Ascending aorta (tissue), 2 donors: ENCODE measurements around the gene EIPR1. TPM values are rescaled to one million over a fixed set of nuclear protein-coding genes. Genes with fewer than 3 reads are reported as not detected.

Experiments
- DNase-seq, 2 donors: peaks; one replicate each; pipeline ENCODE4 v3.0.0-alpha.2; 2019; ENCODE audit warnings: low spot score in 2 of 2
- H3K27ac ChIP-seq, 2 donors: fragments of 200-600 bp; sonication (generic); one replicate each; pipeline ENCODE4 v1.5.1; 2016 to 2017; ENCODE audit warnings: mild to moderate bottlenecking in 1 of 2
- H3K27me3 ChIP-seq: fragments of 200-600 bp; sonication (generic); one replicate; pipeline ENCODE4 v1.5.1; 2017
- H3K36me3 ChIP-seq, 2 donors: fragments of 200-600 bp; sonication (generic); one replicate each; pipeline ENCODE4 v1.5.1; 2016
- H3K4me1 ChIP-seq, 2 donors: fragments of 200-600 bp; sonication (generic); one replicate each; pipeline ENCODE4 v1.5.1; 2016 to 2017; ENCODE audit warnings: mild to moderate bottlenecking in 1 of 2
- H3K4me3 ChIP-seq, 2 donors: fragments of 200-600 bp; sonication (generic); one replicate each; pipeline ENCODE4 v1.5.1; 2016 to 2017; ENCODE audit warnings: mild to moderate bottlenecking in 1 of 2
- H3K9me3 ChIP-seq, 2 donors: fragments of 200-600 bp; sonication (generic); one replicate each; pipeline ENCODE4 v1.5.1; 2016
- intact Hi-C: fragments of 100-400 bp; cut with DNase I; formaldehyde crosslinking; loops from one replicate; pipeline ENCODE4 v1.15.1; 2023
- total RNA-seq: library from RNA; depleted of rRNA; stranded (reverse); fragments of >200 nt; gene quantifications from one replicate; pipeline ENCODE4 v1.1.0, GENCODE V29; 2016
- TF ChIP-seq, protein P1 (sequence below), 3 experiments: fragments of 200-600 bp in 2 of 3; fragments of 450-650 bp in 1 of 3; sonication (generic) in 2 of 3; IDR thresholded peaks; one replicate each; pipeline ENCODE4 v1.5.1; 2016 to 2019; ENCODE audit warnings: antibody characterized with exemption in 3 of 3, mild to moderate bottlenecking in 1 of 3, moderate library complexity in 1 of 3

EIPR1 gene
- total RNA-seq, 1 donor from 2014 or later = 14.5 TPM

- DNase-seq = no peak
- TF ChIP-seq, protein P1, sequence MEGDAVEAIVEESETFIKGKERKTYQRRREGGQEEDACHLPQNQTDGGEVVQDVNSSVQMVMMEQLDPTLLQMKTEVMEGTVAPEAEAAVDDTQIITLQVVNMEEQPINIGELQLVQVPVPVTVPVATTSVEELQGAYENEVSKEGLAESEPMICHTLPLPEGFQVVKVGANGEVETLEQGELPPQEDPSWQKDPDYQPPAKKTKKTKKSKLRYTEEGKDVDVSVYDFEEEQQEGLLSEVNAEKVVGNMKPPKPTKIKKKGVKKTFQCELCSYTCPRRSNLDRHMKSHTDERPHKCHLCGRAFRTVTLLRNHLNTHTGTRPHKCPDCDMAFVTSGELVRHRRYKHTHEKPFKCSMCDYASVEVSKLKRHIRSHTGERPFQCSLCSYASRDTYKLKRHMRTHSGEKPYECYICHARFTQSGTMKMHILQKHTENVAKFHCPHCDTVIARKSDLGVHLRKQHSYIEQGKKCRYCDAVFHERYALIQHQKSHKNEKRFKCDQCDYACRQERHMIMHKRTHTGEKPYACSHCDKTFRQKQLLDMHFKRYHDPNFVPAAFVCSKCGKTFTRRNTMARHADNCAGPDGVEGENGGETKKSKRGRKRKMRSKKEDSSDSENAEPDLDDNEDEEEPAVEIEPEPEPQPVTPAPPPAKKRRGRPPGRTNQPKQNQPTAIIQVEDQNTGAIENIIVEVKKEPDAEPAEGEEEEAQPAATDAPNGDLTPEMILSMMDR (IDR thresholded peaks at IDR 0.05) = no peak
- Histone ChIP-seq H3K4me3 (no peak overlapping the region), H3K4me1 (no peaks in the 10 kb centered on the region), H3K9me3 (no peaks in the 10 kb centered on the region), H3K36me3 (peaks cover 4 to 15% of the 10 kb centered on the region in 2 donors), H3K27ac (no peak overlapping the region), H3K27me3 (no peaks in the 10 kb centered on the region)
- intact Hi-C loops = no loop called here
Observed at GRCh38 chr2:3355951-3356569, 21.6 kb downstream of the EIPR1 start.

GRCh38 chr2:3354986-3355385, 22.6 kb downstream of the EIPR1 start:
- TF ChIP-seq, protein P1 (IDR thresholded peaks at IDR 0.05) = no peak
- Histone ChIP-seq H3K36me3 (peaks cover 4 to 15% of the 10 kb centered on the region in 2 donors), H3K9me3 (no peaks in the 10 kb centered on the region), H3K27me3 (no peaks in the 10 kb centered on the region), H3K4me1 (no peaks in the 10 kb centered on the region), H3K4me3 (no peak overlapping the region), H3K27ac (no peak overlapping the region)
- no peak for DNase-seq
- intact Hi-C loops = no loop called here

DNA sequence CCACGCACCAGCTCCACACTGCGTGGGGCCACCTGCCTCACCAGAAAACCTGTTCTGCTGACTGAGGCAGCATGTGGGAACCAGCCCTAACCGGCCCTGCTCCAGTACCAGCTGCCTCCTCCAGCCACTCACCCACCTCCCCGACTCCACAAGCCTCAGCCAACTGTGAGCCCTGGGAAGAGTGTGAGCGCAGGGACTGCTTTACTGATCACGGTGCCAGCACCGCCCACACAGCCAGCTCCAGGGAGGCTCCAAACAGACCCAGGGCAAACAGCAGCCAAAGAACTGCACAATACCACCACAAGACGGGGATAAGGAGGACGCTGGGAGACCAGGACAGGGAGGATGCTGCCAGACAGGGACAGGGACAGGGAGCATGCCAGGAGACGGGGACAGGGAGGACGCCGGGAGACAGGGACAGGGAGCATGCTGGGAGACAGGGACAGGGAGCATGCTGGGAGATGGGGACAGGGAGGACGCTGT, 28.4 kb downstream of the EIPR1 start:
- H3K36me3 ChIP-seq = peaks cover 4 to 20% of the 10 kb centered on the region in 2 donors
- no peak overlapping the region for H3K27ac ChIP-seq
- H3K27me3 ChIP-seq = no peaks in the 10 kb centered on the region
- TF ChIP-seq, protein P1 (IDR thresholded peaks at IDR 0.05) = no peak
- no peak for DNase-seq
- no peaks in the 10 kb centered on the region for H3K9me3 ChIP-seq
- H3K4me3 ChIP-seq = no peak overlapping the region
- no peaks in the 10 kb centered on the region for H3K4me1 ChIP-seq
- intact Hi-C loops = no loop called here

DNA sequence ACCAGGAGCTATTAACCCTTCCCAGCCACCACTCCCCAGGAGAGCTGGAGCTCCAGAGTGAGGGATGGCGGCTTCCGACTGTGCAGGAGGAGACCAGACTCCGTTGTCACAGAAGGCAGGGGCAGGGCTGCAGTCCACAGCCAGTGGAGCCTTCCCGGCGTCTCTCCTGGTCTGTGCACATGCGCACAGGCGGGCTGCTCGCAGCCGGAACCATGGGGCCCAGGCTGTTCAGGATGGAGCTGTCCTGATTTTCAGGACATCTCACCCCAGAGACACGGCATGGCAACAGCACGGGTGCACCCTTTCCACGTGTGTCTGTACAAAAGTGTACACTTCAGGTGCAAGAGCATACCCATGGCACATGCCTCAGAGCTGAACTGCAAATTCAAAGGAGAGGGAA, 28.9 kb downstream of the EIPR1 start:
- H3K4me1 ChIP-seq = no peaks in the 10 kb centered on the region
- H3K27me3 ChIP-seq = no peaks in the 10 kb centered on the region
- no peak for DNase-seq
- TF ChIP-seq, protein P1 (IDR thresholded peaks at IDR 0.05) = no peak
- intact Hi-C loops = no loop called here
- peaks cover 4 to 17% of the 10 kb centered on the region in 2 donors for H3K36me3 ChIP-seq
- no peak overlapping the region for H3K27ac ChIP-seq
- no peaks in the 10 kb centered on the region for H3K9me3 ChIP-seq
- no peak overlapping the region for H3K4me3 ChIP-seq

GRCh38 chr2:3345621-3346020, 32.0 kb downstream of the EIPR1 start:
- Histone ChIP-seq H3K9me3 (no peaks in the 10 kb centered on the region), H3K4me3 (no peak overlapping the region), H3K27ac (no peak overlapping the region), H3K36me3 (peaks cover 3 to 5% of the 10 kb centered on the region in 2 donors), H3K4me1 (no peaks in the 10 kb centered on the region), H3K27me3 (no peaks in the 10 kb centered on the region)
- intact Hi-C loops = no loop called here
- no peak for DNase-seq
- TF ChIP-seq, protein P1 (IDR thresholded peaks at IDR 0.05) = no peak
